ENCODE measurements around the gene CWC22.
"Not testable (repeated sequence)": the region's sequence is repeated elsewhere in the genome, so short reads cannot be mapped to it uniquely, and the experiment has no call there.

Gene CWC22

GRCh38 chr2:180003559-180003958 is 3.5 kb downstream of the CWC22 start:
- DNase-seq (ENCODE audit: low read depth, low spot score): no peak

DNA sequence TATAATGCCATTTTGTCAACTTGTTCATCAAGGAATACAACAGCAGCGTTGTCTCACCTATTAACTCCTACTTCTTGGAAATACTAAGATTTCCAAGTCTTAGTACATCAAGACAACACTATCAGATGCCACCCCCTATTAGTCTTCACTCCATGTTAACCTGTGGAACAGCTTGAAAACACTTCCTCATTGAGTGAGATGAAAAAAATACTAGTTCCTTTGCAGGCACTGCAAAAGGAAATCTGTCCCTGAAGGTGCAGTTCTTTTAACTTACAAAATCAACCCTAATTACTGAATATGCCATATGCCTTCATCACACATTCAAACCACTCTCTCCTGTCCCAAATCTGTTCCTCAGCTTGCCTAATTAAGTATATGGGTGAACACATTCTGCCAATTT is 4.0 kb downstream of the CWC22 start:
- DNase-seq (ENCODE audit: low read depth, low spot score): no peak

GRCh38 chr2:180002198-180002770 is 4.8 kb downstream of the CWC22 start:
- DNase-seq (ENCODE audit: low read depth, low spot score): no peak

- DNase-seq (ENCODE audit: low read depth, low spot score): no peak
These were observed 5.4 kb downstream of the CWC22 start for GRCh38 chr2:180001726-180002125.

- DNase-seq (ENCODE audit: low read depth, low spot score): no peak
These were observed 6.7 kb downstream of the CWC22 start for GRCh38 chr2:180000434-180000833.

- no peak for DNase-seq (ENCODE audit: low read depth, low spot score)
These were observed 8.1 kb downstream of the CWC22 start for GRCh38 chr2:179999000-179999399.

DNA sequence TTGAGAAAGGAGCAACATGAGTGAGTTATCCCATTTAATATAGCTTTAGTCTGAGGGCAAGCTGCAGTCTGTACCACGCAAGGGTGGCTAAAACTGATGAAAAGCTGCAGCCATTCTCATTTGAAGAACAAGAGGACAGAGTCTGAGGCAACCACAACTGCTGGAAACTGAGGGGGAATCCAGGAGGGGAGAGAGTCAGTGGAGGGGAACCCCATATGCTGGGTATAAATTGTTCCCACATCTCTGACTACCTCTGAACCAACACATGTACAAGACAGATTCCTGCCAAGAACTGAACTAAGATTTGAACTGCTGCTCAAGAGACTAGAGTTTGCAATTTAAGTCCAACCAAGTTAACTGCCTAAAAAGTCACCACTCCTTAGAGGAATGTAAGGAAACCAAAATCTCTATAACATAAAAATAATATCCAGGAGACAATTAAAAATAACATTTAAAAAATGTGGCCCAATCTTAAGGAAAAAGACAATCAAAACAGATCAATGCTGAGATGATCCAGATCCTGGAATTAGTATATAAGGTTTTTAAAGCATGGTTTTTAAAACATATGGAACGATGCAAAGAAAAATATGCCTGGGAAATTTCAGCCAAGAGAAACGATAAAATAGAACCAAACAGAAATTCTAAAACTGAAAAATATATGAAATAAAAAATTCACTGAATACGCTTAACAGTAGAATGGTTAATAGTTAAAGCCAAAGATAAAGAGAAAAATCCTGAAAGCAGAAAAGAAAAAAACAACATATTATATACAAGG is 11.2 kb downstream of the CWC22 start:
- no peak for DNase-seq (ENCODE audit: low read depth, low spot score)

GRCh38 chr2:179991344-179991743 is 15.8 kb downstream of the CWC22 start:
- DNase-seq (ENCODE audit: low read depth, low spot score): no peak

GRCh38 chr2:179990676-179991317 is 16.3 kb downstream of the CWC22 start:
- no peak for DNase-seq (ENCODE audit: low read depth, low spot score)

GRCh38 chr2:179987916-179988315 is 19.2 kb downstream of the CWC22 start:
- no peak for DNase-seq (ENCODE audit: low read depth, low spot score)

DNA sequence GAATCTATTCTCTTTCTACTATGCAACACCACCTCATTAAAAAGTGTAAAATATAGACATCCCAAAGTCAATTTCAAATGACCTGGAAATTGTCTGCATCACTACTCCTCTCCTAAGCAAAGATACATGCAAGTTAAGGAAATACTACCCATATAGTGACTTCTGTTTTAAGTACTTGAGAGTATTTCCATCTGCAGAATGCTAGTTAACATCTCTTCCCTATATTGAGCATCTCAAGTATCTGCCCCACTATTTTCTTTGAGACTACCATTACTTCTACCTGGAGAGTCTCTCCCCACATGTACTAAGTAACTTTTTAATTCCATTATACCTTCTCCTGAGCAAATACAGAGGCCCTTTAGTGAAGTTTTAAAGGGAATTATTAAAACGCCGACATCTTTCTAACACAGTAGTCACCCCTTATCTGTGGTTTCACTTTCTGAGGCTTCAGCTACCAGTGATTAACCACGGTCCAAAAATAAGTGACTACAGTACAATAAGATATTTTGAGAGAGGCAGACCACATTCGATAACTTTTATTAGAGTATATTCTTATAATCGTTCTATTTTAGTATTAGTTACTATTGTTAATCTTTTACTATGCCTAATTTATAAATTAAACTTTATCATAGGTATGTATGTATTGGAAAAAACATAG is 21.8 kb downstream of the CWC22 start:
- DNase-seq (ENCODE audit: low read depth, low spot score): no peak

DNA sequence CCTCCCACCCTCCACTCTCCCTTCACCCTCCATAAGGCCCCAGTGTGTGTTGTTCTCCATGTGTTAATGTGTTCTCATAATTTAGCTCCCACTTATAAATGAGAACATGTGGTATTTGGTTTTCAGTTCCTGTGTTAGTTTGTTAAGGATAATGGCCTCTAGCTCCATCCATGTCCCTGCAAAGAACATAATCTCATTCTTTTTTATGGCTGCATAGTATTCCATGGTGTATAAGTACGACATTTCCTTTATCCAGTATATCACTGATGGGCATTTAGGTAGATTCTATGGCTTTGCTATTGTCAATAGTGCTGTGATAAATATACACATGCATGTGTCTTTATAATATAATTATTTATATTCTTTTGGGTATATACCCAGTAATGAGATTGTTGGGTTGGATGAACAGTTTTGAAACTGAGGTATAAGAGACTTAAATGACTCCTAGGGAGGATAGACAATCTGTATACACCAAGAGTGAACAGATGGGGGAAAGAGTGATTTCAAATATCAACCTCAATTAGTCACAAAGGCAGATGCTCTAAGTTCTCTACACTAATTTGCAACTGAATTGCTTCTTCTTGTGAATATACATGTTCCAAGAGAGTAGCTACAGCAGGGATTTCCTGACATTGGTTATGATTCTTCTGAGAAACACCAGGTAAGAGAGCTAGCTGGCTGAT is 23.7 kb downstream of the CWC22 start:
- no peak for DNase-seq (ENCODE audit: low read depth, low spot score)

DNA sequence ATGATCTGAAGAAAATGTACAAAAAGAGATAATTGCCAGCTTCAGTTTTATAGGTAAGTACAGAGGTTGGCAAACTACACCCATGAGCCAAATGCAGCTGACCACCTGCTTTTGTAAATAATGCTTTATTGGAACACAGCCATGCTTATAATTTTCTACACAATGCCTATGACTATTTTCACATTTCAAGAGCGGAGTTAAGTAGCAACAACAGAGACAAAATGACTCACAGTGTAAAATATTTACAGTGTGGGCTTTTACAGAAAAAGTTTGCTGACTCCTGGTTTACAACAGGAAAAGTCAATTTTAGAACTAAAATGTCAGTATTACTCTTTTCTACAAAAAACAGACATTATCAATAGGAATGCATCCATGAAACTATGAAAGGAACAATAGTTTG is 26.0 kb downstream of the CWC22 start:
- no peak for DNase-seq (ENCODE audit: low read depth, low spot score)

GRCh38 chr2:179974761-179975160 is 32.3 kb downstream of the CWC22 start:
- no peak for DNase-seq (ENCODE audit: low read depth, low spot score)

DNA sequence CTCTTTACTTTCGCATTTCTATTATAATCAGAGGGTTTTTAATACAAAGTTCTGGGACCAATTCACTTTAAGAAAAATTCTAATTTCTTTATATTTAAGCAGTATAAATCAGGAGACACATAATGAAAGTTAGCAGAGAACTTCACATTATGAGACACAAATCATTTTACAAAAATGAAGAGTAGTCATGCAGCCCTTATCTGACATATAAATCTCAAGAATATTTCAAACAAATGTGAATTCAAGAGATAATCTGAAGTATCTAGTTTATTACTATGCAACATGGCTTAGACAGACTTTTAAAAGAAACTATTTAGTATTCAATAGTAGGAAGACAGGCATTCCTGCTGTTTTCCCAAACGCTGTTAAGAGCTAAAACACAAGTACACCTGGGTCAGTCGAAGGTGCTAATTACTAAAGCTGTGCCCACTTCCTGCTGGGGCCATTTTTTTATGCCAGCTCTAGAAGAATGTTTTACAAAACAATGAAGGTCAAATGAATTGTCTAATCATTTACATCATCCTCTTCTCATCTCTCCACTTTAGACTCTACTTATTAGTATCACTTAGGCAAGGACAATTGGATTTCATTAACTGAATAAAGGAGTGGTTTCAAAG is 40.2 kb downstream of the CWC22 start:
- no peak for DNase-seq (ENCODE audit: low read depth, low spot score)

DNA sequence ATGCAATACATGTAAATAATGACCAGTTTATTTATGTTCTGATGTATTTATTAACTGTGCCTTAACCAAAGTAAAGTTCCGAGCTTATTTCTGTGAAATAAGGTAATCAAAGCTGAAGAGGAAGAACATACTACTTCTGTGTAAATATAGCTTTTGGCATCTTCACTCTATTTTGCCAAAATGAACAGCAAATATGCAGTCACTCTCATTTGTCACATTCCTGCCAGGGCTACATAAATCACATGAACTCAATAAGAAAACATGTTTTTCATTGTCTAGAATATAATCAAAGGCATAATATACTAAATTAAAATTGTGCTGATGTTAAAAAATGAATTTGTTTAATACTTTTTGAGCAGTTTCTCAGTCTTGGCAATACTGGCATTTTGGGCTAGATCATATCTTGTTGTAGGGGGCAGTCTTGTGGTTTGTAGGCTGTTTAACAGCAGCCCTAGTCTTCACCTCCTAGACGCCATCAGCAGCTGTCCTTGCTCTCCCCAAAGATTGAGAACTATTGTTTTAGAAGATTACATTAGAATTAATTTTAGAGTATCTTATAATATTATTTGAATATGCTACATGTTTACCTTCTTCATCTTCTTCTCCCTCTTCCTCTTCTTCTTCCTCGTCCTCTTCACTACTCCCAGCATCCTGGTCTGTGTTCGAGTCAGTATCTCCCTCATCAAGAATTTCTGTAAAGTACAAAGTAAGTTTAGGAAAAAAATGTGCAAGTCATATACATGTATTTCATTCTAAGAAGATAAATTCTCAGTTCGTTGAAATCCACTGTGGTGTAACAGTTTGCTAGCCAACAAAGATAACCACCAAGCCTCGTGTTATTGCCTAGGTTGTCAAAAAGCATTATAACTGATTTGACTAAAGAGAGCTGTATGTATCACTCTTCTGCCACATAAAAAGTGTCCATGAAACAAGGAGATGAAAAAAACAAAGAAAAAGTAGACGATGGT is 41.5 kb downstream of the CWC22 start:
- no peak for DNase-seq (ENCODE audit: low read depth, low spot score)

GRCh38 chr2:179963626-179964025 is 43.5 kb downstream of the CWC22 start:
- DNase-seq (ENCODE audit: low read depth, low spot score): no peak

- not testable (repeated sequence) for DNase-seq (ENCODE audit: low read depth, low spot score)
These were observed 48.8 kb downstream of the CWC22 start for GRCh38 chr2:179958251-179958650.

DNA sequence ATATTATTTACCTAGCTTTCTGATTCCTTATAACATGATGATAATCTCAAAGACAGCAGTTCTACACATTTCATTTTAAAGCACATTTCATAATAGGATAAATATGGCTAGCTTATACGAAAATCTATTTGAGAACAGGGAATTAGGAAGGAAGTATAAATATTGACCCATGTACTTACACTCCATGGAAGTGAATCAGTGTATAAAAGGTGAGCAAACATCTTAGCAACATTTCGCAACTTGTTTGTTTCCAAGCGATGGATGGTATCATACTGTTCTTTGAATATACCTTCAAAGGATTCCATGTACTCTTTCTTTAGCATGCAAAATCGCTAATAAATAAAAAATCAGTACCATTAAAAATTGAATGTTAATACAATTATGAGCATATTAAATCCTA is 53.1 kb downstream of the CWC22 start:
- no peak for DNase-seq (ENCODE audit: low read depth, low spot score)

DNA sequence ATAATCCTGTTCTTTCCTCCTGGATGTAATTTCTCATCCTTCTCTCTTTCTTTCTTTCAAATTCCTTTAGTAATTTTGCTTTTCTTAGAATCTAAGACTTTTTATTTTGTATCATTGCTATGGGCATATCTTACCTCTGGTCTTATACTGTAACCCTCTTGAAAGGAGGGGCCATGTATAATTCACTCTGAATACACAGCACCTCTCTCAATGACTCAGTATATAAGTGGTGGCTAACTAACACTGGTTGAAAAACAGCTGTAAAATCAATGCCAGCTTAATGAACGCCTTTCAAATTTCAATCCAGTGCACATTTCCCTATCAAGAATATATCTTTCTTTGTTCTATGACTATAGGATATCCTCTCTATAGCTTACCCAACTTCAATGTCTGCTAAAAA is 53.7 kb downstream of the CWC22 start:
- no peak for DNase-seq (ENCODE audit: low read depth, low spot score)
